ENCODE data around the gene OR10AG1.

The OR10AG1 gene

GRCh38 chr11:55969845-55970244 lies at the start of gene OR10AG1:
Gene OR10AG1, minus strand, starts transcription at chr11:55969945. Its CDS starts 38 bp downstream, at chr11:55969907.
- DNase-seq: no peak

GRCh38 chr11:56013805-56014204 lies 44.1 kb upstream of the OR10AG1 start:
- DNase-seq: no peak

- no peak for DNase-seq
Measured at GRCh38 chr11:56010716-56011115, 41.0 kb upstream of the OR10AG1 start.

GRCh38 chr11:55994525-55994924 lies 24.8 kb upstream of the OR10AG1 start, which contains the start of gene OR5F1:
Gene OR5F1, minus strand, starts transcription at chr11:55994625. Its CDS starts 0 bp downstream, at chr11:55994625.
- DNase-seq: no peak

GRCh38 chr11:55970935-55971334 lies 1.2 kb upstream of the OR10AG1 start:
- DNase-seq: no peak

GRCh38 chr11:55967914-55968313 lies 1.8 kb downstream of the OR10AG1 start:
- no peak for DNase-seq

- no peak for DNase-seq
Measured at GRCh38 chr11:55966391-55966790, 3.4 kb downstream of the OR10AG1 start.

GRCh38 chr11:55956521-55956920 lies 13.2 kb downstream of the OR10AG1 start:
- no peak for DNase-seq

GRCh38 chr11:55949330-55949729 lies 20.4 kb downstream of the OR10AG1 start:
- no peak for DNase-seq

GRCh38 chr11:55942785-55943392 lies 26.9 kb downstream of the OR10AG1 start:
- no peak for DNase-seq

- DNase-seq: no peak
Measured at GRCh38 chr11:55936300-55936699, 33.4 kb downstream of the OR10AG1 start, which contains the start of gene OR5I1. Gene OR5I1, minus strand, starts transcription at chr11:55936400. Its CDS starts 0 bp downstream, at chr11:55936400.

GRCh38 chr11:55920537-55920936 lies 49.2 kb downstream of the OR10AG1 start:
- no peak for DNase-seq
